Peyer's patch (tissue), 4 donors: ENCODE data around the gene HMGN2. TPM values are rescaled to one million over a fixed set of nuclear protein-coding genes. Genes with fewer than 3 reads are reported as not detected.

ENCODE experiments used
- DNase-seq, 3 donors: peaks; one replicate each; pipeline ENCODE4 v3.0.0-alpha.2; 2017 to 2019
- H3K27ac ChIP-seq, 4 donors: fragments of 200-600 bp; sonication (generic); one replicate each; pipeline ENCODE4 v1.5.1; 2016 to 2019
- H3K27me3 ChIP-seq, 2 donors: fragments of 200-600 bp; sonication (generic); one replicate each; pipeline ENCODE4 v1.5.1; 2019
- H3K36me3 ChIP-seq, 3 donors: fragments of 200-600 bp; sonication (generic); one replicate each; pipeline ENCODE4 v1.5.1; 2016 to 2019
- H3K4me1 ChIP-seq, 4 donors: fragments of 200-600 bp; sonication (generic); one replicate each; pipeline ENCODE4 v1.5.1; 2016 to 2019
- H3K4me3 ChIP-seq, 4 donors: fragments of 200-600 bp; sonication (generic); 1 replicate in 3 of 4; 2 replicates in 1 of 4; pipeline ENCODE4 v1.5.1; 2016 to 2019; ENCODE audit warnings: mild to moderate bottlenecking in 1 of 4
- H3K9me3 ChIP-seq, 4 donors: fragments of 200-600 bp; sonication (generic); one replicate each; pipeline ENCODE4 v1.5.1; 2016 to 2019; ENCODE audit warnings: mild to moderate bottlenecking in 1 of 4
- CTCF ChIP-seq, 6 experiments: fragments of 450-650 bp in 4 of 6; fragments of 200-600 bp in 2 of 6; sonication (generic) in 1 of 6; IDR thresholded peaks; one replicate each; pipeline ENCODE4 v1.5.1; 2017 to 2019; ENCODE audit warnings: antibody characterized with exemption in 6 of 6, mild to moderate bottlenecking in 3 of 6, moderate library complexity in 1 of 6
- POLR2A ChIP-seq, 2 donors: fragments of 450-650 bp; IDR thresholded peaks; one replicate each; pipeline ENCODE4 v1.5.1; 2017; ENCODE audit warnings: antibody characterized with exemption in 2 of 2, mild to moderate bottlenecking in 2 of 2, moderate library complexity in 2 of 2
- total RNA-seq, 4 donors: library from RNA; depleted of rRNA; stranded (reverse); fragments of >200 nt; gene quantifications; one replicate each; pipeline ENCODE4 v1.1.0, GENCODE V29; 2016

HMGN2 gene
- total RNA-seq, 4 donors from 2014 or later: 127 to 230 (median 147) TPM

- Histone ChIP-seq H3K4me3 (no peak overlapping the region), H3K9me3 (no peaks in the 10 kb centered on the region)
- TF ChIP-seq POLR2A (IDR thresholded peaks at IDR 0.05): no peak
- TF ChIP-seq CTCF (IDR thresholded peaks at IDR 0.05): no peak
Measured at GRCh38 chr1:26520339-26520738, 48.1 kb downstream of the HMGN2 start.

GRCh38 chr1:26521669-26522030, 49.4 kb downstream of the HMGN2 start:
- Histone ChIP-seq H3K4me1 (no peaks in the 10 kb centered on the region), H3K9me3 (no peaks in the 10 kb centered on the region), H3K4me3 (no peak overlapping the region), H3K27me3 (no peaks in the 10 kb centered on the region), H3K27ac (no peak overlapping the region), H3K36me3 (no peaks in the 10 kb centered on the region)
- TF ChIP-seq CTCF (IDR thresholded peaks at IDR 0.05) (no peak), POLR2A (IDR thresholded peaks at IDR 0.05) (no peak)
- DNase-seq: no peak

More at GRCh38 chr1:26520339-26520738, 48.1 kb downstream of the HMGN2 start:
- Histone ChIP-seq H3K4me1 (no peaks in the 10 kb centered on the region), H3K36me3 (no peaks in the 10 kb centered on the region), H3K27me3 (no peaks in the 10 kb centered on the region), H3K27ac (no peak overlapping the region)
- DNase-seq: no peak

- H3K9me3 ChIP-seq: no peaks in the 10 kb centered on the region
- no peaks in the 10 kb centered on the region for H3K27me3 ChIP-seq
- DNase-seq: no peak
- no peak overlapping the region for H3K4me3 ChIP-seq
- H3K4me1 ChIP-seq: no peaks in the 10 kb centered on the region
- TF ChIP-seq CTCF (IDR thresholded peaks at IDR 0.05) (no peak), POLR2A (IDR thresholded peaks at IDR 0.05) (no peak)
- no peaks in the 10 kb centered on the region for H3K36me3 ChIP-seq
- no peak overlapping the region for H3K27ac ChIP-seq
Measured at GRCh38 chr1:26522073-26522472, 49.8 kb downstream of the HMGN2 start.

- no peak for DNase-seq
- H3K27ac ChIP-seq: no peak overlapping the region
- H3K27me3 ChIP-seq: no peaks in the 10 kb centered on the region
- no peaks in the 10 kb centered on the region for H3K36me3 ChIP-seq
- H3K4me1 ChIP-seq: peaks cover 0 to 2% (median 0%) of the 10 kb centered on the region in 4 donors
- H3K9me3 ChIP-seq: no peaks in the 10 kb centered on the region
- TF ChIP-seq POLR2A (IDR thresholded peaks at IDR 0.05) (no peak), CTCF (IDR thresholded peaks at IDR 0.05) (no peak)
- no peak overlapping the region for H3K4me3 ChIP-seq
Measured at GRCh38 chr1:26524181-26524580, 51.9 kb downstream of the HMGN2 start.

Other genes with a start within 250 kb of the HMGN2 start
- gene CEP85, start 238.2 kb upstream of the HMGN2 start, total RNA-seq: 10 to 100 TPM; 11.0 to 32.2 (median 12.9) TPM
- 10 to 100 TPM; 62.7 to 91.8 (median 89.6) TPM for gene SH3BGRL3, start 192.4 kb upstream of the HMGN2 start, total RNA-seq
- 10 to 100 TPM in 3 of 4 donors, 1 to 10 TPM in 1; 3.9 to 68.5 (median 18.2) TPM for gene UBXN11, start 165.8 kb upstream of the HMGN2 start, total RNA-seq
- gene CD52, start 154.5 kb upstream of the HMGN2 start, total RNA-seq: 100 to 1,000 TPM in 1 of 4 donors, 10 to 100 TPM in 1, 1 to 10 TPM in 2; 4.7 to 135 (median 13.6) TPM
- 10 to 100 TPM in 3 of 4 donors, not detected in 1; 42.0 to 51.9 (median 51.8) TPM for gene CRYBG2, start 118.3 kb upstream of the HMGN2 start, total RNA-seq
- gene ZNF683, start 99.7 kb upstream of the HMGN2 start, total RNA-seq: not detected
- gene LIN28A, start 61.6 kb upstream of the HMGN2 start, total RNA-seq: not detected
- 10 to 100 TPM; 54.5 to 76.6 (median 62.1) TPM for gene DHDDS, start 40.1 kb upstream of the HMGN2 start, total RNA-seq
- gene RPS6KA1, start 57.3 kb downstream of the HMGN2 start, total RNA-seq: 100 to 1,000 TPM in 3 of 4 donors, 10 to 100 TPM in 1; 69.3 to 311 (median 292) TPM
- 10 to 100 TPM; 49.4 to 90.8 (median 66.8) TPM for gene ARID1A, start 223.6 kb downstream of the HMGN2 start, total RNA-seq